NCI-H1417 treated with DMSO at 0.1 percent for 48 hours (cell line): Measurements from ENCODE around the gene TSPAN18.

Experiments used
- DNase-seq: peaks from one replicate; lab custom pipeline; 2025; lab: John Stamatoyannopoulos, UW

The TSPAN18 gene

DNA sequence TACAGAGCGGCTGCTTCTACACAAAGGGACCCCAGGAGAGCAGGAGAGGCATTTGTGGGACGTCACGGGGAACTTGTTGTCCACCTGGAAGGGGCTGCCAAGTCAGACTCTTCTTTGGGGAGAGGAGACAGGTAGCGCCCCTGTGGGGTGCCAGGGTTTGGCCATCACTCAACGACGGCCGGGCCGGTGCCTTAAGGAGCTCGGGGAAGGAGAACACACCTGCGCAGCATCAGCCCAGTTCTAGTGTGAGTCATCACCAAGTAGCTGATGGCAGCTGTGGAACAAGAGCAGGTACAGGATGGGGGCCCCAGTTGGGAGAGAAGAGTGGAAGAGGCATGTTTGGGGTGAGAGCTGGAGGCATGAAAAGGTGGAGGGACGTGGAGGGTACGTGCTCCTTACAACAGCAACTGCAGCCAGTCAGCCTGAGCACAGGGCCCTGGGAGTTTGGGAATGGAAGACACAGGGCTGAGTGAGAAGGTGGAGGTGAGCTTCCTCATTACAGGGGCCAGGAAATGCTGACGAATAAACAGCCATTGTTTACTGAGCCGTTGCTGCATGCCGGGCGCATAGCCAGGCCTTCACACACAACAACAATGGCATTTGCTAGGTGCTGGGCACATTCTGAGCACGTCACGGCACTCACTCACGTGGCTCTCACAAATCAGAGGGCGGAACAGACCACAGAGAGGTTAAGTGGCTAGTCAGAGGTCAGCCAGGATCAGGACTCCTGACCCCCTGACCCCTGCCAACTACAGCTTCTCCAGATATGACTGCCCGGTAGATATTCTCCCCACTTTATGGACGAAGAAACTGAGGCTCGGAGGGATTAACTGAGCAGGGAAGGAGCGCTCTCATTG lies 253.0 kb downstream of the TSPAN18 start:
- peak; percentile 13 for DNase-seq

DNA sequence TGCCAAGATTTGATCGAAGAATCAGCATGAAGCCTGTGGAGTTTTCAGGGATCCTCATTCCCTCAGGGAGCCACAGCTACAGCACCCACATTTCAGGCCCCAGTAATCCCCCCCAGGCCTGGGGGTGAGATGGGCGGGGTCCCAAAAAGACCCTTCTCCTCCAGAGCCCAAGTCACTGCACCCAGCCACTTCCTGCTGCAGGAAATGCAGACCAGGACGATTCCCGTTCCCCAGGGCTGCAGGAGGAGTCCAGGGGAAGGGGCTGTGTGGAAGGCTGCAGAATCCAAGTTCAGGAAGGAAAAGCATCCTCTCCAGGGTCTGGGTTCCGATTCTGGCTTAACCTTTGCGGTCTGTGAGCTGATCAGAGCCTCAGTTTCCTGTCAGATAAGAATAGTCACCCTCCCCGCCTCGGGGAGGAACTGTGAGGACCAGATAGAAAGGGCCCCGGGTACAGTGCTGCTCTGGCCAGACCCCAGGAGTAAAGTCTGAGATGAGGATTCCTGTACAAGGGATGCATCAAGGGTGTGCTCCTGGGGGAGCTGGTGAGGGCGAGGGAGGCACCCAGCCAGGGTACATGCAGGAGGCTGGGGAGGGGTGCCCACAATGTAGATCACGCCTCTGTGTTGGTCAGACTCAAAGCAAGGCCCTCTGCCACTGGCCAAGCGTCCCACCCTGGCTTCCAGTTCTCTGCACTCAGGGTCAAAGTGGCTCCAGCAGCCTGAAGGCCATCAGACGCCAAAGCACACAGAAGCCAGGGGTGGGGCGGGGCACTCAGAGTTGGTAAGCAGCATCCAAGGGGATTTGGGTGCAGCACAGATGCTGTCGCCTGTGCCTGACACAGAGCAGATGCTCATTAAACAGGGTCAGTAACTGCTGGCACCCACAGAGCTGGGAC lies 254.0 kb downstream of the TSPAN18 start:
- no peak for DNase-seq
